ENCODE results near the gene HNRNPDL. TPM values are rescaled to one million over a fixed set of nuclear protein-coding genes. Genes with fewer than 3 reads are reported as not detected.
"Not testable (repeated sequence)": the region's sequence is repeated elsewhere in the genome, so short reads cannot be mapped to it uniquely, and the experiment has no call there.

Gene HNRNPDL
- total RNA-seq, 1 donor: 148 TPM

GRCh38 chr4:82397527-82397926 lies 32.7 kb downstream of the HNRNPDL start:
- H3K4me3 ChIP-seq (ENCODE audit: low read depth, low read length): no peak overlapping the region
- TF ChIP-seq CTCF (IDR thresholded peaks at IDR 0.05; ENCODE audit: insufficient read depth, low read length): no peak
- DNase-seq (ENCODE audit: low read depth): no peak

GRCh38 chr4:82394896-82395295 lies 35.4 kb downstream of the HNRNPDL start:
- DNase-seq (ENCODE audit: low read depth): no peak
- no peak overlapping the region for H3K4me3 ChIP-seq (ENCODE audit: low read depth, low read length)
- no peak for TF ChIP-seq CTCF (IDR thresholded peaks at IDR 0.05; ENCODE audit: insufficient read depth, low read length)

- DNase-seq (ENCODE audit: low read depth); H3K4me3 ChIP-seq (ENCODE audit: low read depth, low read length): not testable (repeated sequence)
Measured at GRCh38 chr4:82390061-82390460, 40.2 kb downstream of the HNRNPDL start.

- TF ChIP-seq CTCF (IDR thresholded peaks at IDR 0.05; ENCODE audit: insufficient read depth, low read length): no peak
- no peak for DNase-seq (ENCODE audit: low read depth)
- no peak overlapping the region for H3K4me3 ChIP-seq (ENCODE audit: low read depth, low read length)
Measured at GRCh38 chr4:82388405-82388804, 41.9 kb downstream of the HNRNPDL start.

- DNase-seq (ENCODE audit: low read depth); H3K4me3 ChIP-seq (ENCODE audit: low read depth, low read length): not testable (repeated sequence)
Measured at GRCh38 chr4:82386312-82386711, 44.0 kb downstream of the HNRNPDL start.

GRCh38 chr4:82382751-82383150 lies 47.5 kb downstream of the HNRNPDL start:
- TF ChIP-seq CTCF (IDR thresholded peaks at IDR 0.05; ENCODE audit: insufficient read depth, low read length): no peak
- DNase-seq (ENCODE audit: low read depth): no peak
- no peak overlapping the region for H3K4me3 ChIP-seq (ENCODE audit: low read depth, low read length)

GRCh38 chr4:82381661-82382296 lies 48.5 kb downstream of the HNRNPDL start:
- H3K4me3 ChIP-seq (ENCODE audit: low read depth, low read length): no peak overlapping the region
- TF ChIP-seq CTCF (IDR thresholded peaks at IDR 0.05; ENCODE audit: insufficient read depth, low read length): no peak
- no peak for DNase-seq (ENCODE audit: low read depth)

- H3K4me3 ChIP-seq (ENCODE audit: low read depth, low read length): no peak overlapping the region
- DNase-seq (ENCODE audit: low read depth): no peak
- TF ChIP-seq CTCF (IDR thresholded peaks at IDR 0.05; ENCODE audit: insufficient read depth, low read length): no peak
Measured at GRCh38 chr4:82381235-82381634, 49.0 kb downstream of the HNRNPDL start.

Data from fibroblast of the aortic adventitia (primary cell).